ENCODE data around the gene MEF2D.

Gene MEF2D

DNA sequence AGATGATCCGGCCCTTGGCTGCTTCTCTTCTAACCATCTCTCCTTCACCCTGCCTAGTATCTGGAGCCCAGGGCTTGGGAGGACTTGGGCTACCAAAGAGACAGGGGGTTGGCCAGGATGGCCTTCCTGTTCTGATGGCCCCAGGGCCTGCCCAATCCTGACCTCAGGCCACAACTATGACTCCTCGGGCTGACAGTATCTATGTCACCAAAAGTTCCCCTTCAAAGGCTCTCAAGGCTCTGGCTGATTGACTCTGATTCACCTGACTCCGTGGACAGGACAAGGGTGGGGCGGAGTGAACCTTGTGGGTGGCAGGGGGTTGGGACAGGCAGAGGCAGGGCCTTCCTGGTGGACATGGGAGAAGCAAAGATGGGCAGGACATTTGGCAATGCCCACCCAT lies 12.7 kb downstream of the MEF2D start:
- no peak for DNase-seq (ENCODE audit: low spot score)

DNA sequence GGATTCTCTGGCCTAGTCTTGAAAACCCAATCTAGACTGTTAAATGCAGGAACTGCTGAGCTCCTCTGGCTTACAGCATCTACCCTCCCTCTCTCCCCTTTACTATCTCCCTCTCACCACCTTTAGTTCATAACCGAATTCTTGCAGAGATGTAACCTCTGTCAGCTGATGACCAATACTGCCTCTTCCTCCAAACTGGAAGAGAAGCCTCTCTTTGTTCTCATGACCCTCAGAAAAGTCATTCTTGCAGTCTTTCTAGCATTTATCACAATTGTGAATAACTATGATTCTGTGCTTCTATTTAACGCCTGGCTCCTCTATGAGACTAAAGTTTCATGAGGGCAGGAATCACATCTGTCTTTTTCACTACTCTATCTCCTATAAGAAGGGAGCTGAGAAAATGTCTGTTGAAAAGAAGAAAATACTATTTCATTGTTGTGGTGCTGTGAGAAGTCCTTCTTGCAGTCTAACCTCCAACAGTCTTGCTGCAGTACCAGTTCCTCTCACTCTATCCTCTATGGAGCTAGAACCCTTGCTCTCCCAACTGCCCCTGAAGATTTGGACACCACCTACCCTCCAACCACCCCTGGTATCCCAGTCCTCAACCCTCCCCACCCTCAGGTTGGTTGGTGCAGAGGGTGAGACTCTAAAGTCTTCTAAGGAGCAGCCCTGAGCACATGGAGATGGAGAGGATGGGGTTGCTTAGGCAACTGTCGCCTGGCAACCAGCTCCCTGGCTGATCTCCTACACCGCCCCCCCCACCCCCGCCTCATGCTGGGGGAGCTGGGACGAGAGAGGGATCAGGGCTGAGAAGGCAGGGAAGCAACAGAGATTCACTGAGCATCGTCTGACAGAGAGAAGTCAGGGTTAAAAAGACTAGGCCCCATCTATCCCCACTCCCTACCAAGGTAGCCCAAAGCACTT lies 13.9 kb downstream of the MEF2D start:
- DNase-seq (ENCODE audit: low spot score), result no peak

DNA sequence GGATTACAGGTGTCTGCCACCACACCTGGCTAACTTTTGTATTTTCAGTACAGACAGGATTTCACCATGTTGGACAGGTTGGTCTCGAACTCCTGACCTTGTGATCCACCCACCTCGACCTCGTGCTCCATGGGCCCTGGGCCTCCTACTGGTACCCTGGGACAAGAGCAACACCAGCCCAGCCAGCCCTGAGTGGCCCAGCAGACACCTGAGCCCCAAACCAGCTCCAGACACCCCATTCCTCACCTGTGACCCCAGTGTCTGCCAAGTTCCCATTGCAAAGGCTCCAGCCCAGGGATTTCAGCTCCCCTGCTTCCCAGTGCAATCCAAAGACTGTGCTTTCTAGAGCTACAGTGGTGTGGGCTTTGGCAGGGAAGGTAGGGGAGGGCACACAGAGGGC lies 14.6 kb downstream of the MEF2D start:
- DNase-seq (ENCODE audit: low spot score), result no peak

DNA sequence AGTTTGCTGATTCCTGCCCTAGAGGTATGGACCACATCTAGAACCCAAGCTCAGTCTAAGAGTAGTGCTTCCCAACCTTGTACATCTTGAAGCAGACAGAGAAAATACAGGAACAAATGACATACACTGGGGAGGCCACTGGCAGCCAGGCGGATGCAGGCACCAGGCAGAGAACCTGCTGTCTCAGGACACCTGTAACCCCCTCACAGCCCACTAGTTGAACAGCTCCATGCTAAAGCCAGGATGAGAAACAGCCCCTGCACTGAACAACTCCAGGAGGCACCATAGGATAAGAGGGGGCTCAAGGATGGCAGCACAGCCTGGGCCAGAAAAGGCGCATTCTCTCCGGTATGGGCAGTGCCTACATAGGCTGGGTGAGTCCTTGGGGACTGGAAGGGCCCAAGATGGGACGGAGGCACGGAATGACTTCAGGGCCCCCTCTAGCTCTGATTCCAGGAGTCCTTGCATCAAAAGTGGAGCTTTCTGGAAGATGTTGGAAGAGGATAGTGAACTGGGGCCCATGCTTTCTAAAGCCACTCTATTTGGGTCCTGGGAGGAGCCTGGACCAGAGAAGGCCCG lies 16.0 kb downstream of the MEF2D start:
- no peak for DNase-seq (ENCODE audit: low spot score)

DNA sequence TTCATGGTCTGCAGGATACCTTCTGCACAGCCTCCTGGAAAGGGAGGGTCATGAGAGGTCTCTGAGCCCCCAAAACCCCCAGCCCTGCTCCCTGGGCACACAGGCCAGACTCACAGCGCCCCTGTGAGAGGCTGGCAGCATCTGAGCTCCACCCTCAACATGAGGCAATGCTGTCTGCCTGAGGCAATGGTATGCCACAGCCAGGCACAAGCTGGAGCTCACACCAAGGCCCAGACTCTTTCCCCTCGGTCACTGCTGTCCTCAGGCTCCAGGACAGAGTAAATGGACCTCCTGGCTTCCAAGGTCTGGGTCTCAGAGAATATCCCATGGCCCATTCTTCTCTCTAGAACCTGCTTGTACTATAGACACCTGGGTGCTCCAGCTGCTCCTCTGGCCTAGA lies 17.2 kb downstream of the MEF2D start:
- DNase-seq (ENCODE audit: low spot score), result no peak

DNA sequence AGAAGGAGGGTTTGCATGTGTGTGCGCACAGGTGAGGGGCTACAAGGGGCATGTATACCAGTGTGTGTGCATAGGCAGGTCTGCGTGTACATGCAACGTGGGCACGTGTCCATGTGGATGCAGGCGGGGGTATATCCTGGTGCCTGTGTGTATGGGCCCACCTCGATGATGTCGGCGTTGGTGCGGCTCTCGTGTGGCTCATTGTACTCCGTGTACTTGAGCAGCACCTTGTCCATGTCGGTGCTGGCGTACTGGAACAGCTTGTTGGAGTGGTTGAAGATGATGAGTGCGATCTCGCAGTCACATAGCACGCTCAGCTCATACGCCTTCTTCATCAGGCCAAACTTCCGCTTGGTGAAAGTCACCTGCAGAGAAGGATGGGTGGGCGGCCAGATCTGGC lies 18.3 kb downstream of the MEF2D start:
- DNase-seq (ENCODE audit: low spot score), result no peak

DNA sequence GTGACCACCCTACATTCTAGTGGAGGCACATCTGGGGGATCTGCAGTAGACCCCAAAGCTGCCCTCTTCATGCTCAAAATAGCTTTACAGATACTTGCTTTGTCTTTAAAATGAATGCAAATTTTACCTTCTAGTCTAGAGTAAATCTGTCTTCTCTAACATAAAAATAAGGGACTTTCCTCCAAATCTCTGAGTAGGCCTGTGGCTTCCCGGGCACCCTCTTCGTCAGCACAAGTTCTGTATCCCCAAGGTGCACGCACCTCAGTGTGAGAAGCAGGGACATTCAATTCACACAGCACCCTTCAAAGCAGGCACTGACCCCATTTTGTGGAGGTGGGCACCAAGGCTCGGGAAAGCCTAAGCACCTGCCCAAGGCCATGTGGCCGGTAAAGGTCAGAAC lies 19.0 kb downstream of the MEF2D start:
- no peak for DNase-seq (ENCODE audit: low spot score)

DNA sequence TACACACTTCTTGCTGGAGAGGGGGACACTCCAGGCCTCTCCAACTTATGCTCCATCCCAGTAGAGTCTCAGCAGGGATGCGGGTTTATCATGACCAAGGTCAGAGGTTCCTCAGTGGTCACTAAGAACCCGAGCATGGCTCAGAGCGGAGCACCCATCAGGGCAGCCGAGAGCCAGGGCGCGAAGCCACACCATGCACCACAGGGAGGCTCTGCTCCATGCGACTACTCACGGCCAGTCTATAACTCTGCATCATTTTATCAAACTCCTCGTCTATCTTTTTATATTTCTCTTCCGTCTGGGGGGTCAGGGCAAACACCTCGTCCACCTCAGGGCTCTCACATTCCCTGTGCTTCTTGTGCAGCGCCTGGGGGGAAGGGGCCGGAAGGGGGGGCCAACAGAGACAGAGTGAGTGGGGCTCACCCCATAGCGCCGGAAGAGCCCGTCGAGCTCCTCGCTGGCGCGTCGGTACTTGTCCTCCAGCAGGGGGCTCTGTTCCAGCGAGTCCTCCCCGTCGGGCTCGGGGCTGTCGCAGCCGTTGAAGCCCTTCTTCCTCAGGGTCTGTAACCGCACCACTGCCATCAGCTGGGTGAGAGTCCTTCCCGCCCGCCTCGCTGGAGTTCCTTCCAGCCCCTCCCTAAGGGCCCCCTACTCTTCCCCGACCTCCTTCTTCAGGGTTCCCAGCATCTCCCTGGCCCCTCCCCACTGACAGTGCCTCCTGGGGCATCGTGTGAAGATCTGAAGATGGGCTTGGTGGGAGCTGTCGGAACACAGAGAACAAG lies 20.0 kb downstream of the MEF2D start:
- DNase-seq (ENCODE audit: low spot score), result peak; percentile 94

DNA sequence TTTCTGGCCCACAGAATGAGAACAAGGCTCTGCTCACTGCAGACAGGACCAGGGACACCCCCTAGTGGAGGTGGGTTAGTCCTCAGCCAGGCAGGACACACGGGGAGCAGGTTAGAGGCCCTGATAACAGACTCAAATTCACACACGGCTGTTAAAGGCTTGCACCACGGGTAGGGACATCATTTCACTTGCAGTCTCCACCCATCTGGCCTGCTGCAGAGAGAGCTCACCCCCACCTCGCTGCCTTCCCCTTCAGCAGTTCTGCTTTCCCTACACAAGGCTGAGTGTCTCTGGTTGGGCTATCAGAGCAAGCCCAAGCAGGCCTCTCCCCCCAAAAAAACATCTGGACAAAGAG lies 20.6 kb downstream of the MEF2D start:
- no peak for DNase-seq (ENCODE audit: low spot score)

DNA sequence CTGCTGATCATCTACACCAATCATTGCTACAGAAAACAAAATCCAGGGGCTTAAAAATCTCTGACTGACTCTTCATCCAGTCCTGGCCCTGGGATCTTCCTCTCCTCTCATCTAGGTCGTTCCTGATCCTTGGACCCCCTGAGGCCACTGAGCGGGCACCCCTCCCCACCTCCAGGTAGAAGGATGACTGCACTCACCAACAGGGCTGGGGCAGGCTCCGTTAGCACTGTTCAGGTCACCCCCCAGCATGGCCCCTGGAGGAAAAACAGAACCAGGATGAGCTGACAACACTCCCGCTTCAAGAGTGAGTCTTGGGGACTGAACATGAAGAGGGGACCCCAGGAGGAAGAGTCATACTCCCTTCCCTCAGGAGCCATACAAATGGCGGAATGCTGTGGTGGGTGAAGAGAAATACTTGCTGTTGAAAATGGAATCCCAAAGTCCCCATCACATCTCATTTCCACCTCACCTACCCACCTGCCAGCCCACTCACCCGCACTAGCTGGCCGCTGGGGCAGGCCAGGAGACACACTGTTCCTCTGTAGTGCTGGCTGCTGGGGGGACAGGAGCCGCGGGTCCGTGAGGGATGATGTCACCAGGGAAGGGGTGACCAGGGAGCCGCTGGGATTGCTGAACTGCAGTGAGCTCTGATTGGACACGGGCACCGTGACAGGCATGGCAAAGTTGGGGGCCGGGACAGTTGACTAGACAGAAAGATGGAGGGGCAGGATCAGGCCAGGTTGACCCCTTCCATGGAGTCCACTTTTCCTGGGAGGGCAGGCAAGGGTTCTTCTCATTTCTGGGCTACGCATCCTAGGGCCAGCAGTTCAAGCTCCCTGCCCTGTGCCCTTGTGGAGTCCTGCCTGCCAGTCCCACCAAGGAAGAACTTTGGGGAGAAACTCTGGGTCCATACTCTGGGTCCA lies 21.2 kb downstream of the MEF2D start:
- DNase-seq (ENCODE audit: low spot score), result no peak

DNA sequence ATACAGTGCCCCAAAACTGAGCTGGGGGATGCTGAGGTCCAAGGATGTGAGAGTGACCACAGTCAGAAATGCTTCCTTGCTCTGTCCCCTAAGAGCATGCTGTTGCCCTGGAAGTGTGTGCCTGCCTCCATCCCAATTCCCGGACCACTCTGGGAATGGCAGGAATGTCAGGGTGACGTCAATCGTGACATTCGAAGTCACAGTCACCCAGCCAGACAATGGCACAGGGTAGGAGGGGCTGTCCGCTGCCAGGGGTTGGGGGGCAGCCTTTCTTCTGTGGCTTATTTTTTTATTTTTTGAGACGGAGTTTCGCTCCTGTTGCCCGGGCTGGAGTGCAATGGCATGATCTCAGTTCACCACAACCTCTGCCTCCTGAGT lies 22.3 kb downstream of the MEF2D start:
- no peak for DNase-seq (ENCODE audit: low spot score)

DNA sequence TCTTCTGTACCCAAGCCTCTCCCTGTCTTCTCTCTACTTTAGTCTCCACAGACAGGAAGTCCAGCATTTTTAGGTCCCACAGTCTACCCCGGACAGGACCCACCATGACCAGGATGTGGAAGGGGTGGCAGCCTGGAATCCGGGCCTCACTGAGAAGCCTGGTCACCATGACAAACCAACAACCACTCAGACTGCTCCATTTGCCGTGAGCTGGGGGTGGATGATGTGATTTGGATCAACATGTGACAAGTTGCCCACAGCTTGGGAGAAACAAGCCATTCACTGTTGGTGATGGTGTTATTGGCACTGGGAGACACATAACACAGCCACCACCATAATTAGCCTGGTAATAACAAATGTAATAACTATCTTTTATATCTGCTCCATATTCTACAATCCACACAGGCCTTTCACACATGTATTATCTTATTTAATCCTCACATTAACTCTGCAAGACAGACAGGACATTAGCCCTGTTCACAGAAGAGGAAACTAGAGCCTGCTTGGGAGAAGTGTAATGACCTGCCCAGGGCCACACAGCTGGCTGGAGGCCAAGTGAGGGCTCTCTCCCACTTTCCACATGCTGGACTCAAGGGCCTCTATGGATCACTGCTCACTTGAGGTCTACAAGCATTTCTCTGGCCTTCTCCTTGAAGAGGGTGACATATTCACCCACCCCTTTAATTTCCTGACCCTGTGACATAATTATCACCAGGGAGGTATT lies 22.9 kb downstream of the MEF2D start:
- no peak for DNase-seq (ENCODE audit: low spot score)

DNA sequence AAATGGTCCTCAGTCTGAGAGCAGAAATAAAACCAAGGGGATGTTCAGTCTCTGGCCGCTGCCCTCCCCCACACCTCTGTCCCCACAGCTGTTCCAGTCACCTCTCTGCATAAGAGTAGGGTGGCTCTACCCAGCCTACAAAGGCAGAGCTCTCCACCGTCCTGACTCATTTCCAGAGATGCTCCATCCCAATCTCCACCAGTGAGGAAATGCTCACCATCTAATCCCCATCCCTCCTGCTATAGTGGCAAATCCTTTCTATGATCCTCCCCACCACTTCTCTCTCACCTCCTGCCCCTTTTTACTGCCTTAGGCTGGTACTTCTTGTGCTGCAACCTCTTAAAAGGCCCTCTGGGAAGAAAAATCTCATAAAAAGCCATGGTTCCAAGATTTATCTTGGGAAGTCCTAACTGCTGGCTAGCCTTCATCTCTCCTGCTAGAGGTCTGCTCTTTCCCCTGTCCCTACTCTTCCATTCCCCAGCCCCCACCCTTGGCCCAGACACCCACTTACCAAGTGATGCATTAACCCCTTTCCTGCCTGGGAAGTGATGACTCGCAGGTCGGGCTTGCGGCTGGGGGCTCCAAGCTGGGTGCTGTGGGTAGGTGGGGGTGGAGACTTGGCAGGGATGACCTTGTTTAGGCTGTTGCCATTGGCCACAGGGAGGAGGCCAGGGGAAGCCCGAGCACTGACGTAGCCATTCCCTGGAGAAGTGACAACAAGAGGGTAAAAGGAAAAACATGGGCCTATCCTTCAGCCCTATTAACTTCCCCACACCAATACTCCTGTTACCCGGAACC lies 23.9 kb downstream of the MEF2D start:
- no peak for DNase-seq (ENCODE audit: low spot score)

DNA sequence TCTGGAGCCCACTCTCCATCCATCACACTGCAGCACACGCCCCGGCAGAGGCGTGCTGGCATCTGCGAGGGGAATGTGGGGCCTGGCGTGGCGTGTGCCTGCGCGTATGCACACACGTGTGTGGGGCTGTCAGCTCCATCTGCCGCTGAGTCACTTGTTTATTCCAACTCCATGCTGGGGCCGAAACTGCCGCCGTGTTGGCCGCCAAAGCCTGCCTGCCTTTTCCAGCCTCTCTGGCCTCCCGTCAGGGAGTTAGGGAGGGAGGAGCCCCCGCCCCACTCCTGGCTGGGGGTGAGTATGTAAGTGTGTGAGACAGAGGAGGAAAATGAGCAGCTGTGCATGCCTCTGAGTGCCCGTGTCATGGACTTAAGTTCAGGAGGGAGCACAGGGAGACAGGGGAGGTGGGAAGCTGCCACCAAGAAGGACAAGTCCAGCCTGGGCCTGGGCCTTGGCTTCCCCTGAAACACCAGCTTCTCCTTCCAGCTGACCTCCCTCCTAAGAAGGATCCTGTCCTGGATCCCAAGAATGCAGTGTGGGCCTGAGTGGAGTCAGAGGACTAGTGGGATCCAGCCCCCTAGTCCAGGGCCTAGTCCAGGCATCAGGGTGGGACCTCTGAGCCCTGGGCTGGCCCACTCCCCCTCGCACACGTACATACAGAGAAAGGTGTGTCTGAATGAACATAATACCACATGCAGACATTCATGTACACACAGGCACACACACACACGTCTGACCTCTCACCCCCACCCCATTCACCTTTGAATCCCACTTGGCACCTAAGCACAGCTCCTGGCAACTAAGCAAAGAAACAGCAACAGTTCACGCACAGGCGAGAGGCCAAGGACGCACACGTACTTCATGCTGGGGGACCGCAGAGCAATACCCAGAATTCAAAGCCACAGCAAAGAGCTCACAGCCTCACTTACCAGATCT lies 24.7 kb downstream of the MEF2D start:
- DNase-seq (ENCODE audit: low spot score), result no peak

DNA sequence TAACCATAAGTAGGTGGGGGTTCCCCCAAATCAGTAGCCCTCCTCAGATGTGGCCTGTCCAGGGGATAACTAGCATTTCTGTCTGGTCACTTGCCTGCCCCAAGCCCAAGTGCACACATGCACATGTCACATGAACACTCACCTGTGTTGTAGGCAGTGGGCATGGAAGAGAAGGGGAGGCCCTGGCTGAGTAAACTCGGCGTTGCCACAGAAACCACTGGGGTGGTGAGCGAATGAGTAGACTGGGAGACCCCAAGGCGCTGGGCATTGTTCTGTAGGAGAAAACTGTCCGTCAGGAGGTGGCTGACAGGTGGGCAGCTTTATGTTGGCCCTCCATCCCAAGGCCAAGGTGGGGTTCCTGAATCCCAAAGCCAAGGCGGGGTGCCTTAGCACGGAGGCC lies 25.6 kb downstream of the MEF2D start:
- no peak for DNase-seq (ENCODE audit: low spot score)

DNA sequence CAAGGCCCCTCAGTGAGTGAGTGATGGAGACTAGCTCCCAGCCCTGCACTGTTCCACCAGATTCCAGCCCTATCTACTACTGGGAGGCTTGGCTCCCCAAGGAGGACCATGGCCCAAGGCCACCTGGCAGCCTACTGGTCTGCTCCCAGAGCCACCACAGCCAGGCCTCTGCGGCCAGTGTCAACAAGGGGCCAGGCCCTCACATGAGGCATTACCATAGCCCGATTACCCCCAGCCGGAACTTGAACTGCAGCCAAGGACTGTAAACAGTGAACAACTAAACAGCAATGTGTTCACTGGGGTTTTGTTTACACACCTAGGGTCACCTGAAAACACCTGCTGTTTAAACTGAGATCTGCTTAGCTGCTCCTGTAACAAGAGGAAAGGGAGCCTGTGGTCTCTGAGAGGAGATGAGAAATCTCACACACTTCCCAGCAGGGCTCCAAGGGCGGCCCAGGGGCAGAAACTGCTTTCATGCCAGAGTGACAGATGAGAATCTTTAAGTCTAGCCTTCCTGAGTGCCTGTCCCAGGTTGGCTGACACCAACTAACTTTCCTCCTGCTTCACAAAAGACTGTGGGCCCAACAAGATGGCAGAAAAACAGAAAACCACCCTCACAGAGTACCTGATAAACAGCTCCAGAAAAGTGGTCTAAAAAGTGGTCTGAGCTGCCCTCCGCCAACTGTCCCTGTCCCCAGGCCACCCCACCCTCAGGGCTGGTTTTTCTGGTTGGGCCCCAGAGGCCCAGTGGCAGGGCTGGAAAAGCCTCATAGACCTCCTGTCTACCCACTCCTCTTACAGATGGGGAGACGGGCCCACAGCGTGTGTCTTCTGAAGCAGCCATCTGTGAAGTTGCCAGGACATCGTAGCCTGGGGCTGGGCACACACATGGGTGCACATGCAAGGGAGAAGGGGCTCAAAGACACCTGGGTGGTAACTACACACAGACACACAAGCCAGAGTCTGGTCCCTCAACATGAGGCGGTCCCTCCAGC lies 28.8 kb downstream of the MEF2D start:
- DNase-seq (ENCODE audit: low spot score), result no peak

DNA sequence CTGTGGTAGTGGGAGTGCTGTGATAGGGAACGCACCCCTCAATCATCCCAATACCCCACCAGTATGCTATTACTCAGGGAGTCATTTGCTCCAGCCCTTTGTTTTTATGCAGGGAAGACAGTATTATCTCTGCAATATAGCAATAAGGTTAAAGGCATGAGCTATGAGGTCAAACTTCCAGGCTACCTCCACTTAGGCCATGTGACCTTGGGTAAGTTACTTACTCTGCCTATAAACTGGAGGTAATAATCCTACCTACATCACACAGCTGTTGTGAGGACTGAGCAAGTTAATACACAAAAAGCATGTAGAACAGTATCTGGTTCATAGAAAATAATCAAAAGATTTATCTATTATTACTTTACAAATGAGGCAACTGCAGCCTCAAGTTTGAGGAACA lies 30.1 kb downstream of the MEF2D start:
- DNase-seq (ENCODE audit: low spot score), result no peak

DNA sequence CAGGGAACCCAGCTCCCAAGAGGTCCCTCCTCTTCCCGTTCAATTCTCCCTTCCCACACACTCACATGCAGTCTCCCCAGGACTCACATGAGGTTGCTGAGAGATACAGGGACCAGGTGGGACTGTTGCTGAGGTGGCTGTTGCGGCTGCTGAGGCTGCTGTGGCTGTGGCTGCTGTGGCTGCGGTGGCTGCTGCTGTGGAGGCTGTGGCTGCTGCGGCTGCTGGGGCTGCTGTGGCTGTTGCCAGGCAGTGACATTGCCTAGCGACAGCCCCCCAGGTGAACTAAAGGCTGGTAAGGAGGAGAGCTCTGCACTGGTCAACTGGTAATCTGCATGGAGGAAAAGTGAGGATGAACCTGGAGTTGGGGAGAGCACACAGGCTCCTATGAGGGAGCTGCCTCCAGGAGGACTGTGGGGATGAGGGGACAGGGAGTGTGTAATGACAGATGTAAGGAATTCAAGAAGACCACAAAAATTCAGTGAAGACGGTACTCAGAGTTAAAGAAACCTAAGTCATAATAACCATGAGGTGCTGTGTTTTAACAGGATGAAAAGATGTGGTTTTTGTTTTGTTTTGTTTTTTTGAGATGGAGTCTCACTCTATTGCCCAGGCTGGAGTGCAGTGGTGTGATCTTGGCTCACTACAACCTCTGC lies 31.8 kb downstream of the MEF2D start:
- DNase-seq (ENCODE audit: low spot score), result no peak
